ENCODE results near the gene MYLK. TPM values are rescaled to one million over a fixed set of nuclear protein-coding genes. Genes with fewer than 3 reads are reported as not detected.

The MYLK gene
- total RNA-seq, 1 donor from 2014 or later = 56.7 TPM

GRCh38 chr3:123819949-123820348, 64.2 kb downstream of the MYLK start:
- no peak for DNase-seq (ENCODE audit: low read depth in 2 of 2)

- peak in 1 of 2 donors; percentile 29 for DNase-seq (ENCODE audit: low read depth in 2 of 2)
Observed at GRCh38 chr3:123818921-123819429, 65.2 kb downstream of the MYLK start.

GRCh38 chr3:123818324-123818920, 65.7 kb downstream of the MYLK start:
- DNase-seq (ENCODE audit: low read depth in 2 of 2) = no peak

GRCh38 chr3:123817413-123817812, 66.7 kb downstream of the MYLK start:
- no peak for DNase-seq (ENCODE audit: low read depth in 2 of 2)

- no peak for DNase-seq (ENCODE audit: low read depth in 2 of 2)
Observed at GRCh38 chr3:123816673-123817207, 67.4 kb downstream of the MYLK start.

- DNase-seq (ENCODE audit: low read depth in 2 of 2) = no peak
Observed at GRCh38 chr3:123815981-123816380, 68.2 kb downstream of the MYLK start.

GRCh38 chr3:123813876-123814275, 70.3 kb downstream of the MYLK start:
- DNase-seq (ENCODE audit: low read depth in 2 of 2) = peak in 1 of 2 donors; percentile 44

GRCh38 chr3:123809597-123809996, 74.5 kb downstream of the MYLK start:
- peak; percentile 21 to 87 for DNase-seq (ENCODE audit: low read depth in 2 of 2)

GRCh38 chr3:123808812-123809211, 75.3 kb downstream of the MYLK start:
- no peak for DNase-seq (ENCODE audit: low read depth in 2 of 2)

GRCh38 chr3:123807820-123808219, 76.3 kb downstream of the MYLK start:
- peak in 1 of 2 donors; percentile 47 for DNase-seq (ENCODE audit: low read depth in 2 of 2)

GRCh38 chr3:123805504-123805903, 78.6 kb downstream of the MYLK start:
- DNase-seq (ENCODE audit: low read depth in 2 of 2) = no peak

- no peak for DNase-seq (ENCODE audit: low read depth in 2 of 2)
Observed at GRCh38 chr3:123805101-123805500, 79.0 kb downstream of the MYLK start.

- no peak for DNase-seq (ENCODE audit: low read depth in 2 of 2)
Observed at GRCh38 chr3:123804676-123805075, 79.5 kb downstream of the MYLK start.

GRCh38 chr3:123803521-123803920, 80.6 kb downstream of the MYLK start:
- DNase-seq (ENCODE audit: low read depth in 2 of 2) = no peak

GRCh38 chr3:123802007-123802625, 82.0 kb downstream of the MYLK start:
- DNase-seq (ENCODE audit: low read depth in 2 of 2) = no peak

GRCh38 chr3:123801474-123801873, 82.7 kb downstream of the MYLK start:
- DNase-seq (ENCODE audit: low read depth in 2 of 2) = no peak

GRCh38 chr3:123800362-123800682, 83.8 kb downstream of the MYLK start:
- DNase-seq (ENCODE audit: low read depth in 2 of 2) = no peak

GRCh38 chr3:123799544-123800361, 84.4 kb downstream of the MYLK start:
- peak in 1 of 2 donors; percentile 24 for DNase-seq (ENCODE audit: low read depth in 2 of 2)

- no peak for DNase-seq (ENCODE audit: low read depth in 2 of 2)
Observed at GRCh38 chr3:123798550-123798949, 85.6 kb downstream of the MYLK start.

GRCh38 chr3:123795471-123796251, 88.5 kb downstream of the MYLK start:
- no peak for DNase-seq (ENCODE audit: low read depth in 2 of 2)

GRCh38 chr3:123793425-123793824, 90.7 kb downstream of the MYLK start:
- no peak for DNase-seq (ENCODE audit: low read depth in 2 of 2)

All from dermis microvascular lymphatic vessel endothelial cell (primary cell).